PC-3 (cell line): ENCODE results near the gene LRBA. TPM values are rescaled to one million over a fixed set of nuclear protein-coding genes. Genes with fewer than 3 reads are reported as not detected.

ENCODE experiments used
- ATAC-seq: fragments of 200-7000 bp; cut with Tn5 transposase; 2 replicates; pipeline ENCODE4 v1.9.1; 2020; ENCODE audit warnings: mild to moderate bottlenecking, moderate library complexity
- BruUV-seq: library from RNA; stranded (reverse); fragments of 400-500 nt; replicated peaks from 2 replicates; lab custom pipeline; 2021; lab: Mats Ljungman, UMichigan
- CTCF ChIA-PET: fragments of 300-600 bp; sonication (Branson Sonifier 250); formaldehyde crosslinking; loops from one replicate; lab custom pipeline; 2022; ENCODE audit warnings: antibody characterized with exemption; lab: Charles Lee
- POLR2A ChIA-PET: fragments of 300-600 bp; sonication (Branson Sonifier 250); formaldehyde crosslinking; loops from one replicate; lab custom pipeline; 2022; ENCODE audit warnings: antibody characterized with exemption; ENCODE audit not compliant: unreplicated experiment; lab: Charles Lee
- DNase-seq: peaks from one replicate; pipeline ENCODE4 v3.0.0-alpha.2; 2015
- H2AFZ ChIP-seq: fragments of 300-600 bp; sonication (generic); 2 replicates; pipeline ENCODE4 v1.6.0; 2016; ENCODE audit warnings: antibody characterized with exemption, low read length
- H3F3A ChIP-seq: fragments of 300-600 bp; sonication (generic); one replicate; pipeline ENCODE4 v1.6.0; 2017; ENCODE audit warnings: antibody characterized with exemption, low read length, control low read depth, mild to moderate bottlenecking; ENCODE audit not compliant: unreplicated experiment
- H3K27ac ChIP-seq: fragments of 300-600 bp; sonication (generic); 2 replicates; pipeline ENCODE4 v1.5.1; 2016; ENCODE audit warnings: mild to moderate bottlenecking, low read length
- H3K27me3 ChIP-seq: fragments of 300-600 bp; sonication (generic); 2 replicates; pipeline ENCODE4 v1.6.1; 2016; ENCODE audit warnings: low read length, mixed read lengths
- H3K36me3 ChIP-seq: fragments of 300-600 bp; sonication (generic); 2 replicates; pipeline ENCODE4 v1.6.1; 2016; ENCODE audit warnings: low read depth, mixed run types, low read length, mixed read lengths
- H3K4me1 ChIP-seq: fragments of 300-600 bp; sonication (generic); 2 replicates; pipeline ENCODE4 v1.5.1; 2016; ENCODE audit warnings: low read length; ENCODE audit not compliant: insufficient read depth
- H3K4me2 ChIP-seq: fragments of 300-600 bp; sonication (generic); 2 replicates; pipeline ENCODE4 v1.6.0; 2016; ENCODE audit warnings: low read length
- H3K4me3 ChIP-seq: fragments of 300-600 bp; sonication (generic); 2 replicates; pipeline ENCODE4 v1.5.1; 2016; ENCODE audit warnings: mild to moderate bottlenecking, low read length, mixed read lengths
- H3K79me2 ChIP-seq: fragments of 300-600 bp; sonication (generic); 2 replicates; pipeline ENCODE4 v1.6.1; 2017; ENCODE audit warnings: low read length, mixed read lengths
- H3K9ac ChIP-seq: fragments of 300-600 bp; sonication (generic); 2 replicates; pipeline ENCODE4 v1.6.0; 2016; ENCODE audit warnings: mild to moderate bottlenecking, low read length
- H3K9me2 ChIP-seq: fragments of 300-600 bp; sonication (generic); replicated peaks from 2 replicates; pipeline ENCODE4 v1.6.1; 2016; ENCODE audit warnings: mixed run types, low read length, mixed read lengths
- H3K9me3 ChIP-seq: fragments of 300-600 bp; sonication (generic); 2 replicates; pipeline ENCODE4 v1.6.1; 2016; ENCODE audit warnings: low read length, mixed read lengths
- H4K20me1 ChIP-seq: fragments of 300-600 bp; sonication (generic); 2 replicates; pipeline ENCODE4 v1.6.1; 2016; ENCODE audit warnings: low read length, mixed read lengths
- CTCF ChIP-seq: fragments of 300-600 bp; sonication (generic); conservative IDR thresholded peaks from 2 replicates; pipeline ENCODE4 v1.5.1; 2017; ENCODE audit warnings: antibody characterized with exemption, low read depth, mild to moderate bottlenecking, low read length
- EZH2 ChIP-seq: fragments of 300-600 bp; sonication (generic); IDR thresholded peaks from one replicate; pipeline ENCODE4 v1.6.1; 2017; ENCODE audit warnings: antibody characterized with exemption, mild to moderate bottlenecking, low read length; ENCODE audit not compliant: unreplicated experiment
- EZH2phosphoT487 ChIP-seq: fragments of 300-600 bp; sonication (generic); IDR thresholded peaks from 2 replicates; pipeline ENCODE4 v1.6.1; 2018; ENCODE audit warnings: mild to moderate bottlenecking, antibody characterized with exemption, low read length, borderline replicate concordance
- intact Hi-C: fragments of 100-400 bp; cut with micrococcal nuclease; formaldehyde crosslinking; loops from 2 replicates; pipeline ENCODE4 v1.9.0; 2023
- total RNA-seq: library from RNA; depleted of rRNA; stranded (reverse); fragments of >200 nt; gene quantifications from 2 replicates; pipeline ENCODE4 v1.2.3, GENCODE V29; 2014

Gene LRBA
- total RNA-seq, 1 experiment from 2014 or later: 40.8 TPM

DNA sequence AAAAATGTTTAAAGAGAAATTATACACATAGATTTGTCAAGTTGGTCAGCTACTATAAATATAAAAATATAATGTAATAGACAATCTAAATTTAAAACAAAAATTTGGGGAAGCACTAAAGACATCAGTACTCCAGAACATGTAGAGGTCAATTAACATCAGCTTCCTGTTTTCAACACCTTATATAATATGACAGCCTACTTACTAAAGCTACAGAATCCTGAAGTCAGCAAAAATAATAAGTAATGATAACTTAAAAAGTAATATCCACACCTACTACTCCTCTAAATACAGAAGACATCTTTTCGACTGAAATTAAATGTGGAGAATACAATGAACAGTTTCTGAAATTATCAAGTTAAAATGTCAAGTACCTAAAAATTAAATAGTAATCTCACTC is 118.6 kb downstream of the LRBA start:
- H3K4me1 ChIP-seq: no peaks in the 10 kb centered on the region
- H3K4me2 ChIP-seq: no peak overlapping the region
- no peak overlapping the region for H2AFZ ChIP-seq
- CTCF ChIA-PET: no interaction called here
- no peak overlapping the region for H3K27ac ChIP-seq
- no peaks in the 10 kb centered on the region for H3K79me2 ChIP-seq
- POLR2A ChIA-PET: no interaction called here
- H3K36me3 ChIP-seq: no peaks in the 10 kb centered on the region
- H3K27me3 ChIP-seq: no peaks in the 10 kb centered on the region
- BruUV-seq: no TSS peak
- no peaks in the 10 kb centered on the region for H4K20me1 ChIP-seq
- no peaks in the 10 kb centered on the region for H3K9me3 ChIP-seq
- no peaks in the 10 kb centered on the region for H3K9me2 ChIP-seq
- no peak for ATAC-seq
- no peaks in the 10 kb centered on the region for H3F3A ChIP-seq
- H3K4me3 ChIP-seq: no peak overlapping the region
- intact Hi-C loops: no loop called here
- H3K9ac ChIP-seq: no peak overlapping the region
- no peak for DNase-seq
- TF ChIP-seq CTCF: no peak

DNA sequence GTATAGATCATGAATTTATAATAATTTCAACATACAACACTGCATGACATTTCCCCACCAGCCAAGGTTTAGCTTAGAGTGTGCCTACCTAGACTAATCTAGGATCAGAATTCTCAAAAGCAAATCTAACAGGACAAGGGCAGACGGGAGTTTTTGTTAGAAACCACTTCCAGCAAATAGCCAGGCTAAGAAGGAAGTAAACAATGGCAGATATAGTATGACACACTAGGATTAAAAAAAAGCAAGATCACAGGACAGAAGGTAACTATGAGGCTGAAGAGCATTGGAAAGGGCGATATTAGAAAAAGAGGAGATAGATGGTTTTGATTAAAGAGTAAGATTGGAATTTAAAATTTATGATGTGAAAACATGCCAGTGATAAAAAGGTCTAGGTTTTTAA is 124.8 kb downstream of the LRBA start:
- H3K9ac ChIP-seq: no peak overlapping the region
- H3K9me2 ChIP-seq: no peaks in the 10 kb centered on the region
- no peak overlapping the region for H3K27ac ChIP-seq
- CTCF ChIA-PET: no interaction called here
- no peaks in the 10 kb centered on the region for H3F3A ChIP-seq
- no peak overlapping the region for H2AFZ ChIP-seq
- DNase-seq (no peak), ATAC-seq (no peak)
- H3K4me1 ChIP-seq: peaks cover 6% of the 10 kb centered on the region; the same call in 1 of the 2 replicates
- no peaks in the 10 kb centered on the region for H4K20me1 ChIP-seq
- H3K36me3 ChIP-seq: no peaks in the 10 kb centered on the region
- no TSS peak for BruUV-seq
- TF ChIP-seq EZH2phosphoT487 (no peak), EZH2 (no peak), CTCF (no peak)
- POLR2A ChIA-PET: no interaction called here
- no peak overlapping the region for H3K4me2 ChIP-seq
- no peaks in the 10 kb centered on the region for H3K27me3 ChIP-seq
- intact Hi-C loops: no loop called here
- no peaks in the 10 kb centered on the region for H3K79me2 ChIP-seq
- no peaks in the 10 kb centered on the region for H3K9me3 ChIP-seq
- H3K4me3 ChIP-seq: no peak overlapping the region

DNA sequence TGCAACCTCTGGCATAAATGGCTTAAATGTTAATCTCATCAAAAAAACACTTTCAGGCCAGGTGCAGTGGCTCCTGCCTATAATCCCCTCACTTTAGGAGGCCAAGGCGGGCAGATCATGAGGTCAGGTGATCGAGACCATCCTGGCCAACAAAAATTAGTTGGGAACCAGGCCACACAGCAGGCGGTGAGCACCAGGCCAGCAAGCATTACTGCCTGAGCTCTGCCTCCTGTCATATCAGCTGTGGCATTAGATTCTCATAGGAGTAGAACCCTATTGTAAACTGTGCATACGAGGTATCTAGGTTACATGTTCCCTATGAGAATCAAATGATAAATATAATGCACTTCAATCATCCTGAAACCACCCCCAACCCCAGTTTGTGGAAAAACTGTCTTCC is 125.8 kb downstream of the LRBA start:
- H3K4me2 ChIP-seq: no peak overlapping the region
- H3K9me2 ChIP-seq: no peaks in the 10 kb centered on the region
- no peak overlapping the region for H2AFZ ChIP-seq
- H3K4me1 ChIP-seq: peaks cover 6% of the 10 kb centered on the region; the same call in 1 of the 2 replicates
- no peaks in the 10 kb centered on the region for H4K20me1 ChIP-seq
- no peak for TF ChIP-seq CTCF
- no peak for TF ChIP-seq EZH2phosphoT487
- no peak for TF ChIP-seq EZH2
- no peaks in the 10 kb centered on the region for H3K79me2 ChIP-seq
- no peak overlapping the region for H3K27ac ChIP-seq
- no peak overlapping the region for H3K4me3 ChIP-seq
- intact Hi-C loops: no loop called here
- H3K9me3 ChIP-seq: no peaks in the 10 kb centered on the region
- H3K9ac ChIP-seq: no peak overlapping the region
- DNase-seq (no peak), ATAC-seq (no peak)
- CTCF ChIA-PET: no interaction called here
- POLR2A ChIA-PET: no interaction called here
- H3K36me3 ChIP-seq: no peaks in the 10 kb centered on the region
- no TSS peak for BruUV-seq
- H3K27me3 ChIP-seq: no peaks in the 10 kb centered on the region
- H3F3A ChIP-seq: no peaks in the 10 kb centered on the region
